GM12875 (cell line): Measurements from ENCODE around the gene DESI2.
"Not testable (repeated sequence)": the region's sequence is repeated elsewhere in the genome, so short reads cannot be mapped to it uniquely, and the experiment has no call there.

Source experiments
- H3K4me3 ChIP-seq: one replicate; pipeline ENCODE4 v1.5.1; 2011; ENCODE audit warnings: low read depth, low read length, control low read depth
- CTCF ChIP-seq: IDR thresholded peaks from 2 replicates; pipeline ENCODE4 v1.5.1; 2011; ENCODE audit warnings: low read depth, mild to moderate bottlenecking, control low read depth, inconsistent platforms, low read length, moderate library complexity, borderline replicate concordance; ENCODE audit not compliant: insufficient read depth

Gene DESI2

GRCh38 chr1:244678697-244679096 lies 25.8 kb downstream of the DESI2 start:
- H3K4me3 ChIP-seq = no peak overlapping the region
- no peak for TF ChIP-seq CTCF

DNA sequence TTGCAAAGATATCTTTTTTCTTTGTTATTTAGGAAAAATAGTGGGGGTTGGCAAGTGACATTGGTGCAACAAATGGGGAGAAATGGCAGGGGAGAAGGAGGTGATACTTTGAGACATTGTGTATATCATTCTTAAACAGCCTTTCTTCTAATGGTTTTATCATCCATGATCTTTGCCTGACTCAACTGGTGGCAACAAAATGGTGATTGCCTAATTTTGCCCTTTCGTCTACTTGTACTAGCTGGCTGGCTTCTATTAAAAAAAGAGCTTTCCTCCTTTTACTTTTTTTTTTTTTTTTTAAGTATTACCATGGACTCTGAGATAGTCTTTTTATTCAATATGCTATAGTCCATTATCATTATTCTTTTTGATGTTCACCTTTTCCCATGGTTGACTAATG lies 27.7 kb downstream of the DESI2 start:
- TF ChIP-seq CTCF = no peak
- H3K4me3 ChIP-seq = no peak overlapping the region

GRCh38 chr1:244682087-244682486 lies 29.2 kb downstream of the DESI2 start:
- not testable (repeated sequence) for H3K4me3 ChIP-seq

GRCh38 chr1:244695937-244696336 lies 43.0 kb downstream of the DESI2 start:
- H3K4me3 ChIP-seq = no peak overlapping the region
- no peak for TF ChIP-seq CTCF

DNA sequence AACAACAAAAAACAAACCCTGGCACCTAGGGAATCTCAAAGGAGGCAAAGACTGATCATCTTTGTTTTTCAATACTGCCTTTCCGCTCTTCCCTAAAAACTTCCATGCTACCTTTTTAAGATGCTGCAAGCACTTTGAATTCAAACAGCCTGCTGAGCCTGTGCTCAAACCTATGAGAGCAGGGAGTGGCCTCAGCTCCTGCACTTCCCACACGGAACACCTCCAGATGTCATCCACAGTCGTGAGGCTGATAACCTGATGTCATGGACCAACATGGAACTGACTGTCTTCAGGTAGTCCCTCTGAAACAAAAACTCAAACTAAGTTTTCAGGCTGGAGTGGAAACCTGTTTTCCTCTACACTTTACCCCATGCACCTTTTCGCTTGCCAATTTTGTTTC lies 46.8 kb downstream of the DESI2 start:
- H3K4me3 ChIP-seq = no peak overlapping the region
- TF ChIP-seq CTCF = no peak

DNA sequence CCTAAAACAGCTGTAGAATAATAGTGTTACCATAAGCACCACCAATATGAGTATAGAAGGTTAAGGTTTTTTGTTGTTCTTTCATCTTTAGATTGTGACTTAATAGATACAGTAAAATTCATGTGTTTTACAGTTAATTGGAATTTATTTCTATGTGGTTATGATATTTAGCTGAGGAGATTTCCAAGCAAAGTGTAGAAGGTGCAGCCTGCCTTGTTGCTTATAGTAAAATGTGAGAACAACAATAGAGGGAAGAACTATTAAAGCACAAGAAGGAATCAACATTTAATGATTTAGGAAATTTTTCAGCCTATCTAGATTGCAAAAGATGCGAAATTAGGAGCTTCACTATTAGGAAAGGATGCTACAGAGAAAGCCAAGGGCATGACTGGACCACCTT lies 47.9 kb downstream of the DESI2 start:
- TF ChIP-seq CTCF = no peak
- no peak overlapping the region for H3K4me3 ChIP-seq

DNA sequence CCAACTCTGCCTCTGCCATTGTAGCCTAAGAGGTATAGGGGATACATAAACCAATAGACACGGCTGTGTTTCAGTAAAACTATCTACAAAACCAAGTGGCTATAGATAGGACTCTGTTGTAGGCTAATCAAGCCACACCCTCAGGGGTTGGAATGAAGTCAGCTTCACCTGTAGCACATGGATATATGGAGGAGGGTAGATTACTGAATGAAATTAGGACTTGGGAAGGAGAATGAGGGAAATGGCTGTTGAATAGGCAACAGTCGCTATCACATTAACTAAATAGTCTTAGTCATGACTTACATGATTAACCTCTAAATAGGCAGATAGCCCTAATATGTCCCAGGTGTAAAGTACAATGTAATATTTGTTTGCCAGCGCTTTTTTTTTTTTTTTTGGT lies 49.7 kb downstream of the DESI2 start:
- no peak overlapping the region for H3K4me3 ChIP-seq
- TF ChIP-seq CTCF = no peak

GRCh38 chr1:244704107-244704506 lies 51.2 kb downstream of the DESI2 start:
- TF ChIP-seq CTCF = no peak
- H3K4me3 ChIP-seq = no peak overlapping the region
